Measurements from ENCODE around the gene ICAM4.

The ICAM4 gene

DNA sequence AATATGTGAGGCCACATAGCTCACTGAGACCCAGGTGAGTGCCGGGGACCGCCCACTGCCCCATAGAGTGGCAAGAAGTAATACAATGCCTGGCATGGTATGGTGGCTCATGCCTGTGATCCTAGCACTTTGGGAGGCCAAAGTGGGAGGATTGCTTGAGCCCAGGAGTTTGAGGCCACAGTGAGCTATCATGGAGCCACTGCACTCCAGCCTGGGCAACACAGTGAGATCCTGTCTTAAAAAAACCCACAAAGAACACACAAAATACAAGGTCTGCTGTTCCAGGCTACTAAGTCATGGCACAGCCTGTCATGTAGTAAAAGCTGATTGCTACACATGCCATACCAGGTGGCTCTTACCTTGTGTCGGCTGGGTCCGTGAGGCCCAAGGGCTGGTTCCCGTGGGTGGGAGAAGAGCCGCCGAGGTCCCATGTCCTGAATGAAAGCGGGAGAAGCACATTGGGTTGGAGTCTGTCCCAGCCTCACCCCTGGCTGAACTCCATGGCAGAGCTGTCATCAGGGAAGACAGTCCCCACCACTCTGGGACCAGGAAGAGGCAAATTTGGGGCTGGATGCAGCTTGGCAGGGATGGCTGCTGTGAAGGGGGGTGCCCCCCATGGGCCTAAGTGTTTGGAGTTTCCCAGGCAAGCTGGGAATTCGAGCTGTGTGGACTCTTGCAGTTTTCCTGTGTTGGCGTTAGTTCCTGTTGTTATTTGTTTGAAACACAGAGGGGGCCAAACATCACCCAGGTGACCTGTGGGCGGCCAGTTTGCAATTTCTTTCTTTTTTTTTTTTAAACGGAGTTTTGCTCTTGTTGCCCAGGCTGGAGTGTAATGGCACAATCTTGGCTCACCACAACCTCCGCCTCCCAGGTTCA, 32.3 kb downstream of the ICAM4 start:
- no peak for DNase-seq (ENCODE audit: low spot score)
- TF ChIP-seq, protein P1, sequence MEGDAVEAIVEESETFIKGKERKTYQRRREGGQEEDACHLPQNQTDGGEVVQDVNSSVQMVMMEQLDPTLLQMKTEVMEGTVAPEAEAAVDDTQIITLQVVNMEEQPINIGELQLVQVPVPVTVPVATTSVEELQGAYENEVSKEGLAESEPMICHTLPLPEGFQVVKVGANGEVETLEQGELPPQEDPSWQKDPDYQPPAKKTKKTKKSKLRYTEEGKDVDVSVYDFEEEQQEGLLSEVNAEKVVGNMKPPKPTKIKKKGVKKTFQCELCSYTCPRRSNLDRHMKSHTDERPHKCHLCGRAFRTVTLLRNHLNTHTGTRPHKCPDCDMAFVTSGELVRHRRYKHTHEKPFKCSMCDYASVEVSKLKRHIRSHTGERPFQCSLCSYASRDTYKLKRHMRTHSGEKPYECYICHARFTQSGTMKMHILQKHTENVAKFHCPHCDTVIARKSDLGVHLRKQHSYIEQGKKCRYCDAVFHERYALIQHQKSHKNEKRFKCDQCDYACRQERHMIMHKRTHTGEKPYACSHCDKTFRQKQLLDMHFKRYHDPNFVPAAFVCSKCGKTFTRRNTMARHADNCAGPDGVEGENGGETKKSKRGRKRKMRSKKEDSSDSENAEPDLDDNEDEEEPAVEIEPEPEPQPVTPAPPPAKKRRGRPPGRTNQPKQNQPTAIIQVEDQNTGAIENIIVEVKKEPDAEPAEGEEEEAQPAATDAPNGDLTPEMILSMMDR (IDR thresholded peaks at IDR 0.05; ENCODE audit: extremely low read depth, missing control alignments): no peak

DNA sequence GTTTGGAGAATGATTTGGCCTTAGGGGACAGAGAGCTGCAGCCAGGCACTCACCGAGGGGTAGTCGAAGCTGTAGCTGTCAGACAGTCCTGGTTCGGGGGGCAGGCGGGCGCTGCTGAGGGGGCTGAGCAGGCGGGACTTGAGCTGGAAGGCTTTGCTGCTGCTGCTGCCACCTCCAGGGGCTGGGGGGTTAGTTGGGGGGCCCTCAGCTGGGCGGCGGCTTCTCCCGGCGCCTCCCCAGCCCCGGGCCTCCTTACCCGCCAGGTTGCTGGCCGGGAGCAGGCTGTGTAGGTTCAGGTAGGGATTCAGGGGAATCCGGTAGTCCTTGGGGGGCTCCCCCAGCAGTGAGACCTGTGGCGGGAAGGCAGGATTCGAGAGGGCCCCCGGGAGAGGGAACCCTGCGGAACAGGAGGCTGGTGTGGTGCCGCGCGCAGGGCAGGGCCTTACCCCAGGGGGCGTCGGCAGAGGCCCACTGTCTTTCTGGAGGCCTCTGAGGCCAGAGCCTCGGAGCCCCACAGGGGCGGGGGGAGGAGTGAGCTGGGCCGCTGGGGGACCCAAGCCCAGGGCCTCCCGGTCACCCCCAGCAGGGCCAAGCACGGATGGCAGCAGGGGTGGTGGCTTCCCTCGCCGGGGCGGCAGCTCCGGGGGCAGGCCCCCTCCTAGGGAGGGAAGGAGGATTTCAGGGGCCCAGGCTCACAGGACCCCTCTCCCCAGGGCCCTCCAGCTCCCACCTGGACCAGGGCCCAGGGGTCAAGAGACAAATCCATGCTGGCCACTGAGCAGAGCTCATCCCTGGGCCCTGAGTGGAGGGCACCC, 34.1 kb downstream of the ICAM4 start:
- TF ChIP-seq, protein P1 (IDR thresholded peaks at IDR 0.05; ENCODE audit: extremely low read depth, missing control alignments): no peak
- DNase-seq (ENCODE audit: low spot score): no peak

DNA sequence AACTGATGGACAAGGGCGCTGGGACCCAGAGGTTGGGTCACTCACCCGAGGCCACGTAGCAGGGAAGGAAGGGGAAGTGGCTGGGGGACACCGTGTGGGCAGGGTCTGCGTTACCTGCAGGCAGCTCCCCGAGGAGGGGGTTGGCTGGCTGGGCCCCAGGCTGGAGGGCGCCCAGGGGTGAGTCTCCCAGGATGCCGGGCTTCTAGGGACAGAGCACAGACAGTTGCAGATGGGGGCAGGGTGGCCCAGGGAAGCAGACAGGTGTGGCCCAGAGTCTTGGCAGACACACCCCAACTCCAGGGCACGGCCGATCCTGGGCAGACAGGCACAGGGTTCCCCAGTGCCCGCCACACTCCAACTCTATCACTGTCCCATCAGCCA, 34.7 kb downstream of the ICAM4 start:
- no peak for DNase-seq (ENCODE audit: low spot score)
- TF ChIP-seq, protein P1 (IDR thresholded peaks at IDR 0.05; ENCODE audit: extremely low read depth, missing control alignments): no peak

DNA sequence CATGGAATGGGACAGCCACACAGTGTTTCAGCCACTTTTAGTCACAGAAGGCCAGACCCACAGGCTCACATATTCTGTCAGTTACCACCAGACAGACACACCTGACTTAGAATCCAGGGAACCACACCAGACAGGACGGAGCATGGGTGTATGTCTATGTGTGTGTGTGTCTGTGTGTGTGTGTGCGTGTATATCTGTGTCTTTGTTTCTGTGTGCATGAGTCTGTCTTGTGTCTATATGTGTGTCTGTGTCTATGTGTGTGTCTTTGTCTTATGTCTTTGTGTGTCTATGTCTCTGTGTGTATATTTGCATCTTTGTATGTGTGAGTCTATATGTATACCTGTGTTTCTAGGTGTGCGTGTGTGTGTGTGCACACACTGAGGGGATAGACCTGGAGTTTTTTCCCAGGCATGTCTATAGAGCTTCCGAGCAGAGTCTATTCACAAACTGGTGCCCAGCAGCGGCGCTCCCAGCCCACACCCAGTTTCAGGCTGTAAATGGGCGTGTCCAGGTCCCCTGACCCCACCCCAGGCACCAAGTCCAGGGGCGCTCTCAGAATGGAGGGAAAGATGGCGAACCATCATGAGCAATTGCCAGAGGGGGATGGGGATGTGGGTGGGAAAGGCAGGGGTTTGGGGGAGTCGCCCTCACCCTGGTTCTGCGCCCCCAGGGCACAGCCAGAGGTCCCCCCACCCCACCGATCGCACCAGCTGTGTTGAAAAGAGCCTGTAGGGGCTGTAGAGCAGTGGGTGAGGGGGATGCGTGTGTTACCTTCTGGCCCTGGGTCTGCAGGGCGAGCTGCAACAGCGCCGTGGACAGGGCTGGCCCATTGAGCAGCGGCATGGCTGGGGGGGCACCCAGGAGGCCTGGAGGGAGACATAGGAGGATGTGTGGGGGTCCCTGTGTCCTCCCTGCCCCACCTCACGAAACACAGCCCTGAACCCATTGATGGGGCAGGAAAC, 35.4 kb downstream of the ICAM4 start:
- TF ChIP-seq, protein P1 (IDR thresholded peaks at IDR 0.05; ENCODE audit: extremely low read depth, missing control alignments): no peak
- no peak for DNase-seq (ENCODE audit: low spot score)

DNA sequence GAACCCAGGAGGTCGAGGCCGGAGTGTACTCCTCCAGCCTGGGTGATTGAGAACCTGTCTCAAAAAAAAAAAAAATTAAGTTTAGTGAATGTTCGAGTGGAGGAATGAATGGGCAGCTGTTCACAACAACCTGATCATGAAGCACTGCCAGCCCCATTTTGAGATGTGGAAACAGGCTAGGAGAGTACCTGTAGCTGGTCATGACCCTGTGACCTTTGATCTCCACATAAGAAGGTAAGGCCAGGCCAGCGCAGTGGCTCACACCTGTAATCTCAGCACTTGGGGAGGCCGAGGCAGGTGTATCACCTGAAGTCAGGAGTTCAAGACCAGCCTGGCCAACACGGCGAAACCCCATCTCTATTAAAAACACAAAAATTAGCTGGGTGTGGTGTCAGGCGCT, 39.0 kb downstream of the ICAM4 start:
- TF ChIP-seq, protein P1 (IDR thresholded peaks at IDR 0.05; ENCODE audit: extremely low read depth, missing control alignments): no peak
- DNase-seq (ENCODE audit: low spot score): no peak

DNA sequence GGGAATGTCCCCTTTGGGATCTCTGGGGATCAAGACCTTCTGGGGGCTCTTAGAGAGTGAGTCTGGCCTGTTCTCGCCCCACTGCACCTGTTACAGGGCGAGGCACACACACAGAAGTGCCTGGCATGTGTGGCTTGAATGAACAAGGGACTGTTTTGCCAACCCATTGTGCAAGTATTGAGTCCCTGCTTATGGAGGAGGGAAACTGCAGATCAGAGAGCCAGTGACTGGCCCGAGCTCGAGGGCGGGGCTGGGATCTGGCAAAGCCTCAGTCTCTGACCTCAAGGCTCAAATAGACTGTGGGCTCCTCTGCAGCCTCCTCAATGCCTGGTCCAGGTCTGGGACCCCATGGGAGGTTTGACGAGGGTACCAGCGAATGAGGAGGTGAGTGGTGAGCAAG, 41.0 kb downstream of the ICAM4 start:
- no peak for DNase-seq (ENCODE audit: low spot score)
- TF ChIP-seq, protein P1 (IDR thresholded peaks at IDR 0.05; ENCODE audit: extremely low read depth, missing control alignments): no peak

All from GM20000 (cell line).